Activated CD4-positive, alpha-beta T cell treated with anti-CD3 and anti-CD28 coated beads for 24 hours (primary cell): ENCODE results near the gene FDX2.
"Not testable (repeated sequence)": the region's sequence is repeated elsewhere in the genome, so short reads cannot be mapped to it uniquely, and the experiment has no call there.

Experiments used
- DNase-seq, 2 donors: peaks; one replicate each; pipeline ENCODE4 v3.0.0-alpha.2; 2020; ENCODE audit warnings: low read depth in 2 of 2

The FDX2 gene

DNA sequence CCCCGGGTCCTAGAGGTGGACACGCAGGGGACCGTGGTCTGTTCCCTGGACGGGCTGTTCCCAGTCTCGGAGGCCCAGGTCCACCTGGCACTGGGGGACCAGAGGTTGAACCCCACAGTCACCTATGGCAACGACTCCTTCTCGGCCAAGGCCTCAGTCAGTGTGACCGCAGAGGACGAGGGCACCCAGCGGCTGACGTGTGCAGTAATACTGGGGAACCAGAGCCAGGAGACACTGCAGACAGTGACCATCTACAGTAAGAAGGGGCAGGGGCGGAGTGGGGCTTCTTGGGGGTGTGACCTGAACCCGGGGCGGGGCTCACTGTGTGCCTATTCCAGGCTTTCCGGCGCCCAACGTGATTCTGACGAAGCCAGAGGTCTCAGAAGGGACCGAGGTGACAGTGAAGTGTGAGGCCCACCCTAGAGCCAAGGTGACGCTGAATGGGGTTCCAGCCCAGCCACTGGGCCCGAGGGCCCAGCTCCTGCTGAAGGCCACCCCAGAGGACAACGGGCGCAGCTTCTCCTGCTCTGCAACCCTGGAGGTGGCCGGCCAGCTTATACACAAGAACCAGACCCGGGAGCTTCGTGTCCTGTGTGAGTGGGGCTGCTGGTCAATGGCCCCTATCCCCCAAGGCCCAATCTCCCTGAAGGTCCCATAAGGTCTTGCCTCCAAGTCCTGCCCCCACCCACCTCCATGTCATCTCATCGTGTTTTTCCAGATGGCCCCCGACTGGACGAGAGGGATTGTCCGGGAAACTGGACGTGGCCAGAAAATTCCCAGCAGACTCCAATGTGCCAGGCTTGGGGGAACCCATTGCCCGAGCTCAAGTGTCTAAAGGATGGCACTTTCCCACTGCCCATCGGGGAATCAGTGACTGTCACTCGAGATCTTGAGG lies 31.5 kb downstream of the FDX2 start:
- DNase-seq = no peak

DNA sequence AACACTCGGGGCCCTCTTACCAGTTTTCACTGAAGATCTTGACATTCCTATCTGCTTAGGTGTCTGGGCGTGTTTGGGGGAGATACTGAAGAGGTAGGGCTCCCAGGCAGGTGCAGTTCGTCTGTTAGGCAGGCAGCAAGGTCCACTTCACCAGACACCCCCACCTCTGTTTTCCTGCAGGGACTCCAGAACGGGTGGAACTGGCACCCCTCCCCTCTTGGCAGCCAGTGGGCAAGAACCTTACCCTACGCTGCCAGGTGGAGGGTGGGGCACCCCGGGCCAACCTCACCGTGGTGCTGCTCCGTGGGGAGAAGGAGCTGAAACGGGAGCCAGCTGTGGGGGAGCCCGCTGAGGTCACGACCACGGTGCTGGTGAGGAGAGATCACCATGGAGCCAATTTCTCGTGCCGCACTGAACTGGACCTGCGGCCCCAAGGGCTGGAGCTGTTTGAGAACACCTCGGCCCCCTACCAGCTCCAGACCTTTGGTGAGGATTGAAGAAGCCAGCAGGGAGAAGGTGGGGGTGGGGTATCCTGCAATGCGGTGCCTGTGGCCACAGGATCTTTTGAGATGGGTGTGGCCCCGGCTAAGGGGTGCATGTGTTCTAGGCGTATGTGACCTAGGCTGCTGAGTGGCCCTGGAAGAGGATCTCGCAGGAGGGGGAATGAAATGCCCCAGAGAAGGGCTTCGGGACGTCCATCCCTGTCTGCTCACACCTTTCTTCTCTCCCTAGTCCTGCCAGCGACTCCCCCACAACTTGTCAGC lies 32.3 kb downstream of the FDX2 start:
- no peak for DNase-seq

DNA sequence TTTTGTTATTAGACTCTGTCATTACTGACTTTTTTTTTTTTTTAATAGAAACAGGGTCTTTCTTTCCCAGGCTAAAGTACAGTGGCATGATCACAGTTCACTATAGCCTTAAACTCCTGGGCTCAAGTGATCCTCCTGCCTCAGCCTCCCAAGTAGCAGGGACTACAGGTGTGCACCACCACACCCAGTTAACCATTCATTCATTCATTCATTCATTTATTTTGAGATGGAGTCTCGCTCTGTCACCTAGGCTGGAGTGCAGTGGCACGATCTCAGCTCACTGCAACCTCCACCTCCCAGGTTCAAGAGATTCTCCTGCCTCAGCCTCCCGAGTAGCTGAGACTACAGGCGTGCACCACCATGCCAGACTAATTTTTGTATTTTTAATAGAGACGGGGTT lies 33.8 kb downstream of the FDX2 start:
- not testable (repeated sequence) for DNase-seq

DNA sequence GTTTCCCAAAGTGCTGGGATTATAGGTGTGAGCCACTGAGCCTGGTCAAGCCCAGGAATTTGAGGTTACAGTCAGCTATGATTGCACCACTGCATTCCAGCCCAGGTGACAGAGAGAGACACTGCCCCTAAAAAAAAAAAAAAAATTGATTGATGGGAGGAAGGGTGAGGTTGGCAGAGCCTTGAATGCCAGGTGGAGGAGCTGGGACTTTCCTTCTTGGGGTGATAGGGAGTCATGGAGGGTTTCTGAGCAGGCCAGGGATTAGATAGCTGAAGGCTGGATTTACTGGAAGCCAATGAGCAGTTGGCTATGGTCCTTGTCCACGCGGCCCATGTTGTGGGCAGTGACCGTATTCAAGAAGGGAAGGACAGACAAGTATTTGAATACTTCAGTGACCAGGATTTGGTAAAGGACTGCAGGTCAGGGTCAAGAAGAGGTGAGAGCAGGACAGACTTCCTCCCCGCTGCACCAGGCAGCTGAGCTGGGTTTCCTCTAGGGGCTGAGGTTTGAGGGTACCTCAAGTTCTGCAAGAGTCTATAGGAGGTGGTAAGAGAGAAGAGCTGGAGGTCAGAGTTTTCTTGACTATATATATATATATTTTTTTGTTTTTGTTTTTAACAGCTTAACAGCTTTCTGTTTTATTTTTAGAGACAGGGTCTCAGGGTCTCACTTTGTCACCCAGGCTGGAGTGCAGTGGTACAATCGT lies 35.9 kb downstream of the FDX2 start:
- no peak for DNase-seq

DNA sequence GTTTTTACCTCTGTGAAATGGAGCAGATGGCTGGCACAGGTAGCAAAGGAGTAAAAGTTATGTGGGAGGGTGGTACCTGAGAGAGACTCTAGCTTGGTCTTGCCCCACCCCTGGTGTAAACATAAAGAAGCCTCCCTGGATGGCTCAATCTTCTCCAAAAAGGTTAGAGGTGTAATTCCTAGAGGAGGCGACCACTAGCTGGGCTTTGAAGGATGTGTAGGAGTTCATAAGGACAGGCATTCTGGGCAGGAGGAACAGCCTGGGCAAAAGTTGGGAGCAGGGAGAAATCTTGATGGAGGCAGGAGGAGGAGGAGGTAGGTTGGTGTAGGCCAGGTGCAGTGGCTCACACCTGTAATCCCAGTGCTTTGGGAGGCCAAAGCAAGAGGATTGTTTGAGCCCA lies 36.9 kb downstream of the FDX2 start:
- DNase-seq = no peak

DNA sequence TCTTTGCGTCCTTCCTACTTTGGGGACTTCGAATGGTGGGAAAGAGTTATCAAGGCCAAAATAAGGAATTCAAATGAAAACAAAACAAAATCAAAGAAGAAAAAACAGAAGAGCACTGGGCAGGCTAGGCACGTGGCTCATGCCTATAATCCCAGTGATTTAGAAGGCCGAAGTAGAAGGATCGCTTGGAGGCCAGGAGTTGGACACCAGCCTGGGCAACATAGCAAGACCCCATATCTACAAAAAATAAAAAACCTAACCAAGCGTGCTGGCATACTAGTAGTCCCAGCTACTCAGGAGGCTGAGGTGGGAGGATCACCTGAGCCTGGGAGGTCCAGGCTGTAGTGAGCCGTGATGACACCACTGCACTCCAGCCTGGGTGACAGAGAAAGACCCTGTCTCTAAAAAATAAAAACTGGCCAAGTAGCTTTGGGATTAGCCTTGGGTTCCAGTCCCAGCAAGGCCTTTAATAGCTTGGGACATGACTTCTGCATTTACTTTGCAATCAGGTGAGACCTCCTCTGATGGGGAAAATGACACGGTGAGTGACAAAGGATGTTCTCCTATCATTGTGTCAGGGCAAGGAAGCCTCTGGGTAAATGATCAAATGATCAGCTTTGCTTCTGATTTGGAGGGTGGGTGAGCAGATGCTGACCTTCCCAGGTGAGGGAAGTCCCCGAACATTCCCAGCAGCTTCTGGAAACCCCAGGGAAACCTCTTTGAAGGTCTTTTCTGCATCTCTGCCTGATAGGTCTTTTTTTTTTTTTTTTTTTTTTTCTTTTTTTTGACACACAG lies 37.8 kb downstream of the FDX2 start:
- no peak for DNase-seq

DNA sequence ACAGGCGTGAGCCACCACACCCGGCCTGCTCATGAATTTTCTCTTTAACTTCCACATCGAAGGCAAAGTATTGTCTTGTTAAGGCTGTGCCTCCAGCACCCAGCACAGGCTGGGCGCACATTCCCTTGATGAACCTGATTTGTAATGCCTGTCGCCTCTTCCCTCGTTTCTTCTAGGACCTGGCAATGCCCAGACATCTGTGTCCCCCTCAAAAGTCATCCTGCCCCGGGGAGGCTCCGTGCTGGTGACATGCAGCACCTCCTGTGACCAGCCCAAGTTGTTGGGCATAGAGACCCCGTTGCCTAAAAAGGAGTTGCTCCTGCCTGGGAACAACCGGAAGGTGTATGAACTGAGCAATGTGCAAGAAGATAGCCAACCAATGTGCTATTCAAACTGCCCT lies 41.2 kb downstream of the FDX2 start:
- no peak for DNase-seq

DNA sequence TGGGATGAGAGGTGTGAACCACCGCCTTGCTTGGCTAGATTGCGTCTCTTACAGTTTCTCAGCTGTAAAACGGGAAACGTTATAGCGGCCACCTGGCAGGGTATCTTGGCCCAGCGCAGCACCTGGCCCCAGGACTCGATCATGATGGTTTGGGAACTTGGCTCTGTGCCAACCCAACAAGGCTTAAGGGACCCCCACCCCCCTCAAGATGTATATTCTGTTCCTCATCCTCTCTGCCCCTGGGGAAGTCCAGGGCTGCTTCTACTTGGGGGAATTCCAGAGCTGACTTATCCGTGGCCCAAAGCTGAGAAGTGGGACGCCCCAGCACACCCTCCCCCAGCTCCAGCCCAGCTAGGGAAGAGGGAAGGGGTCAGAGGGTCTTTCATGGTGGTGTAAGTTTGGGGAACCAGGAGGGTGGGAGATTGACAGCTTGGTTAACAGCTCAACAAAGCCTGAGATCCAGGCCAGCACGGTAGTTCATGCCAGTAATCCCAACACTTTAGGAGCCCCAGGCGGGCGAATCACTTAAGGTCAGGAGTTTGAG lies 44.2 kb downstream of the FDX2 start:
- no peak for DNase-seq

DNA sequence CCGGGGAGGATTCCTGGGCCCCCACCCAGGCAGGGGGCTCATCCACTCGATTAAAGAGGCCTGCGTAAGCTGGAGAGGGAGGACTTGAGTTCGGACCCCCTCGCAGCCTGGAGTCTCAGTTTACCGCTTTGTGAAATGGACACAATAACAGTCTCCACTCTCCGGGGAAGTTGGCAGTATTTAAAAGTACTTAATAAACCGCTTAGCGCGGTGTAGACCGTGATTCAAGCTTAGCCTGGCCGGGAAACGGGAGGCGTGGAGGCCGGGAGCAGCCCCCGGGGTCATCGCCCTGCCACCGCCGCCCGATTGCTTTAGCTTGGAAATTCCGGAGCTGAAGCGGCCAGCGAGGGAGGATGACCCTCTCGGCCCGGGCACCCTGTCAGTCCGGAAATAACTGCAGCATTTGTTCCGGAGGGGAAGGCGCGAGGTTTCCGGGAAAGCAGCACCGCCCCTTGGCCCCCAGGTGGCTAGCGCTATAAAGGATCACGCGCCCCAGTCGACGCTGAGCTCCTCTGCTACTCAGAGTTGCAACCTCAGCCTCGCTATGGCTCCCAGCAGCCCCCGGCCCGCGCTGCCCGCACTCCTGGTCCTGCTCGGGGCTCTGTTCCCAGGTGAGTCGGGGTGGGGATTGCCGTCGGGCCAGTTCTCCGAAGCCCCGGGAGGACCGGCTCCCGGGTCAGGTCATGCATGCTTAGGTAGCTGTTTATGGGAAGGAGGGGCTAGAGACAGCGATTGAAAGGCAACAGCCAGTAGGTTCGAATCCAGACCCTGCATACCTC lies 45.0 kb downstream of the FDX2 start, which contains the start of gene ICAM1:
Gene ICAM1 (plus strand): TSS at position 505 of the 779 bp plus-strand sequence. CDS start 40 bp downstream, at position 545.
- peak; percentile 52 to 63 for DNase-seq

DNA sequence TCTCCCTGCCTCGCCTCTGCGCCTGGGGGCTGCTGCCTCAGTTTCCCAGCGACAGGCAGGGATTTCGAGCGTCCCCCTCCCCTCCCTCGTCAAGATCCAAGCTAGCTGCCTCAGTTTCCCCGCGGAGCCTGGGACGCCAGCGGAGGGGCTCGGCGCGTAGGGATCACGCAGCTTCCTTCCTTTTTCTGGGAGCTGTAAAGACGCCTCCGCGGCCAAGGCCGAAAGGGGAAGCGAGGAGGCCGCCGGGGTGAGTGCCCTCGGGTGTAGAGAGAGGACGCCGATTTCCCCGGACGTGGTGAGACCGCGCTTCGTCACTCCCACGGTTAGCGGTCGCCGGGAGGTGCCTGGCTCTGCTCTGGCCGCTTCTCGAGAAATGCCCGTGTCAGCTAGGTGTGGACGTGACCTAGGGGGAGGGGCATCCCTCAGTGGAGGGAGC lies 45.6 kb downstream of the FDX2 start:
- DNase-seq = peak; percentile 32 to 66

DNA sequence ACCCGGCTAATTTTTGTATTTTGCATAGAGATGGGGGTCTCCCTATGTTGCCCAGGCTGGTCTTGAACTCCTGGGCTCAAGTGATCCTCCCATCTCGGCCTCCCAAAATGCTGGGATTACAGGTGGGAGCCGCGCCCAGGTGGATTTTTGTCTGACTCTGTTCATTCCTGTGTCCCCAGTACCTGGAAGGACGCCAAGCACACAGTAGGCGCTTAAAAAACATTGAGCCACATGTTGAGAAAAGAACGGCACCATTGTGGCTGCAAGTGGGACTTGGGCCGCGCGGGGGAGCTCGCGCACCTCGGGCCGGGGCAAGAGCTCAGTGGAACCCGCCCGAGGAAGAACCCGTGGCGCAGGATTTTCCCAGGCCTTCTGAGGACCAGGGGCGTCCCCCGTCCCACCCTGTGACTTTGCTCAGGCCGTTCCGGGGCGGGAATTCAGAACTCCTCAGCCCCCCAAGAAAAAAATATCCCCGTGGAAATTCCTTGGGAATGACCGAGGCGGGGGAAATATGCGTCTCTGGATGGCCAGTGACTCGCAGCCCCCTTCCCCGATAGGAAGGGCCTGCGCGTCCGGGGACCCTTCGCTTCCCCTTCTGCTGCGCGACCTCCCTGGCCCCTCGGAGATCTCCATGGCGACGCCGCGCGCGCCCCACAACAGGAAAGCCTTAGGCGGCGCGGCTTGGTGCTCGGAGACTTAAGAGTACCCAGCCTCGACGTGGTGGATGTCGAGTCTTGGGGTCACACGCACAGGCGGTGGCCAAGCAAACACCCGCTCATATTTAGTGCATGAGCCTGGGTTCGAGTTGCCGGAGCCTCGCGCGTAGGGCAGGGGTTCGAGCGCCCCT lies 46.3 kb downstream of the FDX2 start:
- DNase-seq = peak; percentile 80 to 82

DNA sequence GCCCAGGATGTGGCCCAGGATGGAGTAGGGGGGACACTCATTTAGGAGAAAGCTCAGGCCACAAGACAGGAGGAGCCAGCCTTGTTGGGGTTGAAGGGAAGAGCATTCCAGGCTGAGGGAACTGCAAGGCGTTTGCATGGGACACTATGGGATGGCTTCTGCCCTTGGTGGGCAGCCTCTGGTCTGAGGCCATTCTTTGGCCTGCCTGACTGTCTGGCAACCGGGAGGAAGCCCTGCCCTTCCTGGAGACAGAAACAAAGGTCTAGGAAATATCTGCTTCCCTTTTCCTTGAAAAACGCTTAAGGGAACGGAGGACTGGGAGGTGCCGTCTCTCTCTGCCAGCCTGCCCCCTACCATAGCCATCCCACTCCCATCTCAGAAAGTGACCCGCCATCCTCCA lies 47.7 kb downstream of the FDX2 start:
- DNase-seq = no peak

DNA sequence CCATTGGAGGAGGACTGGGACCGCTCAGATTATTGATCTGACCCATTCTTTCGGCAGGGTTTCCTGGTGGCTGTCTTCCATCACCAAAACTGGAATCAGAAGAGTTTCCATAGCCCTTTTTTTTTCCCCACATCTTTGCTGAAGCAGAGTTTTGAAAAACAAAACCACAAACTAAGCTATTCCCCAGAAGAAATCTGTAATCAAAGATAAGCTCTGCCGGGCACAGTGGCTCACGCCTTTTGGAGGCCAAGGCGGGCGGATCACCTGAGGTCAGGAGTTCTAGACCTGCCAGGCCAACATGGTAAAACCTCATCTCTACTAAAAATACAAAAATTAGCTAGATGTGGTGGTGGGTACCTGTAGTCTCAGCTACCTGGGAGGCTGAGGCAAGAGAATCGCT lies 49.1 kb downstream of the FDX2 start:
- no peak for DNase-seq

DNA sequence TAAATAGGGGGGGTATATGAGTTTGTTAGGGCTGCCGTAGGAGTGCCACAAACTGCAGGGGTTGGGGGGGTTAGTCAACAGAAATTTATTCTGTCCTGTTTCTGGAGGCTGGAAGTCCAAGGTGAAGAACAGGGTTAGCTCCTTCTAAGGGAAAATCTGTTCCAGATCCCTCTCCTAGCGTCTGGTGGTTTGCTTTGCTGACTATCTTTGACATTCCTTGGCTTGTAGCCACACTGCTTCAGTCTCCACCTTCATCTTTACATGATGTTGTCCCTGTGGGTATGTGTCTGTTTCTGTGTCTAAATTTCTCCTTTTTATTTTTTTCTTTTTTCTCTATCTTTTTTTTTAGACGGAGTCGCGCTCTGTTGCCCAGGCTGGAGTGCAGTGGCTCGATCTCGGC lies 53.0 kb downstream of the FDX2 start:
- no peak for DNase-seq

DNA sequence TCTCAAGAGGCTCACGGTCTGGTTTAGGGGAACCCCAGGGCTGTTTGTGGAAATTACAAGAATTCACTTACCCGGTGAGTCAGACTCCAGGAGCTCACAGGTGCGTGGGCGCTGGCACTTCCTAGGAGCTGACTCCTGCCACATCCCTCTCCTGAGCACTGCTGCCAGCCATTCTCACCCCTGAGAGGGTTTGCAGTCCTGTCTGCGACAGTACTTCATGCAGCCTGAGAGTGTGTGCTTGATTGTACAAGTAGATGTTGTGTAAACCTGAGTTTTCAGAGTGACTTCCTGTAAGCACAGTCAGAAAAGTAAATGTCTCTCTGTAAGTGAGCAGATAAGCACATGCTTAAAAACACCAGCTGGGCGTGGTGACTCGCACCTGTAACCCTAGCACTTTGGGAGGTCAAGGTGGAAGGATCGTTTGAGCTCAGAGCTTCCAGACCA lies 55.7 kb downstream of the FDX2 start:
- peak; percentile 46 to 61 for DNase-seq
